HG03432 (cell line): ENCODE results near the gene PCK2.
A peak's percentile ranks its signal among the peaks of the same experiment; 100 is the strongest.

Experiments
- ATAC-seq: cut with Tn5 transposase; IDR thresholded peaks from one replicate; pipeline ENCODE4 v1.9.1; 2021; ENCODE audit warnings: mild to moderate bottlenecking, moderate library complexity; ENCODE audit not compliant: unreplicated experiment

PCK2 gene

DNA sequence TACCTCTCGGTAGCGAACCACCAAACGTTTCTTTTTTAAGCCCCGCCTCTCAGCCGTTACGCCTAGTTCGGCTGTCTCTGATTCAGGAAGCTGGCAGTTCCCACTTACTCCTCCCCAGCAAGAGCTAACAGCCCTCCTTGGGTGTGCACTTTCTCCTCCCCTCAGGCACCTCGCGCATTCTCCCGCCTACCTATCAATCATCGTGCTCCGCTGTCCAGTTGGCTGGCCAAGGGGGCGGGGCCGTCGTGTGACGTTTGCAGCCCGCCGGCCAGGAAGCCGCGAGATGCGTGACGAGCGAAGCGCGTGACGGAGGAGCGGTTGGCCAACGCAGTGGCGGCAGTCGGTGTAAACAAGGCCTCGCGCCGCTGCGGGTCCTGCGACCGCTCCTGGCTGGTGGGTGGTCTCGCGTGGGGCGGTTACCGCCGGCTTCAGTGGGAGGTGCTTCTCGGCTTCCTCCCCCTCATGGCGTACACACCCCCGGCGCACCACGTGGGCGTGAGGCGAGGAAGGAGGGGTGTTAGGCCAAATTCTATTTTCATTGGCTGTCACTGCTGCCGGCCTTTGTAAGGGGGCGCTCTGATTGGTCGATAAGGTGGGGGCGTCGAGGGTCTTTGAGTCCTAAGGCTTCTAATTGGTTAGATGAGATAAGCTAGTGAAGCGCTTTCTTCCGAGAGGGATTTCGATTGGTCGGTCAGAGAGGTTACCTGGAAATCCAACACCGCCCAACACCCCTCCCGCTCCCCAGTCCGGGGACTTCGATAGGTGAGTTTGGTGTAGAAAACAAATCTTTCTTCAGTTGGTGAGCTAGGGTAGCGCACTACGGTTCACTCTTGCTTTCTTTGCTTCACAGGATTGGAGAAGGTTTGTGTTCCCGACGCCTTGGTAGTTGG lies 20.7 kb downstream of the PCK2 start, which contains the start of the genes DCAF11 and NRL:
DCAF11 (plus strand) TSS at position 246 of the 890 bp plus-strand sequence. CDS start 818 bp downstream, outside the sequence.
NRL (minus strand) TSS at position 418 of the 890 bp plus-strand sequence. CDS start 32,101 bp downstream, outside the sequence.
- ATAC-seq = peak; percentile 87

GRCh38 chr14:24115422-24116127 lies 21.5 kb downstream of the PCK2 start:
- ATAC-seq = no peak

DNA sequence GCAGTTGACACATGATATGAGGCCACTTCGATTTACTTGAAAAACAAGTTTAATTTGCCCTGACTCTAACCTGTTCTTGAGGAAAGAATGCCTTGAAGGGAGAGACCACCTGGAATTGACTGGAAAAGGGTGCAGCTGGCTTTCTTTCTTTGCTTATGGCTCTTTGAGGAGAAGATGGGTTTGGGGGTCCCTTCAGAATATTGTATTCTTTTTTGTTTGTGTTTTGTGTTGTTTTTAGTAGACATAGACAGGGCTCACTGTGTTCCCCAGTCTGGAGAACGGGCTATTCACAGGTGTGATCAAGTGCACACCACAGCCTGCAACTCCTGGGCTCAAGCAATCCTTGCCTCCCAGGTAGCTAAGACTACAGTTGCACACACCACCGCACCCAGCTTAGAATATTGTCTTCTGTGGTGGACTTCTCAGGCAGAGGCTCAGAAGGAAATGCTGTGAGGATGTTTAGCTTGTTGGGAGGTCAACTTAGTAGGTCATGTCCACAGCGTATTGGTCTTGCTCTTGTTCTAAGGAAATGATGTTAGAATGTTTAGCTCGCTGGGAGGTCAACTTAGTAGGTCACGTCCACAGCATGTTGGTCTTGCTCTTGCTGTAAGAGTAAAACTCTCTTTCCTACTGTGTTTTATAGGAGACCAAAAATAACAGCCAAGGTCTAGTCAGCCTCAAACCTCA lies 22.2 kb downstream of the PCK2 start:
- no peak for ATAC-seq

- ATAC-seq = no peak
Observed at GRCh38 chr14:24117179-24117578, 23.1 kb downstream of the PCK2 start.

DNA sequence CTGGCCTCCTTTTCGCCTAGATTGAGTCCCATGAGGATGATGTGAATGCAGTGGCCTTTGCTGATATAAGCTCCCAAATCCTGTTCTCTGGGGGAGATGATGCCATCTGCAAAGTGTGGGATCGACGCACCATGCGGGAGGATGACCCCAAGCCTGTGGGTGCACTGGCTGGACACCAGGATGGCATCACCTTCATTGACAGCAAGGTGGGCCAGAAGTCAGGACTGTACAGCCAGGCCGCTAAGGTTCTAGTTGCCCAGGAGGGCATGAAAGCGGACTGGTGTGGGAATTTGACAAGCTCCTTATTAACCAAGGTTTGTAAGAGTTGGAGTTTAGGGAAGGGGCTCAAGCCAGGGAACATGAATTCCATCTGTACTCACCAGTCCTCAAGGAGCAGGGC lies 25.6 kb downstream of the PCK2 start:
- no peak for ATAC-seq

DNA sequence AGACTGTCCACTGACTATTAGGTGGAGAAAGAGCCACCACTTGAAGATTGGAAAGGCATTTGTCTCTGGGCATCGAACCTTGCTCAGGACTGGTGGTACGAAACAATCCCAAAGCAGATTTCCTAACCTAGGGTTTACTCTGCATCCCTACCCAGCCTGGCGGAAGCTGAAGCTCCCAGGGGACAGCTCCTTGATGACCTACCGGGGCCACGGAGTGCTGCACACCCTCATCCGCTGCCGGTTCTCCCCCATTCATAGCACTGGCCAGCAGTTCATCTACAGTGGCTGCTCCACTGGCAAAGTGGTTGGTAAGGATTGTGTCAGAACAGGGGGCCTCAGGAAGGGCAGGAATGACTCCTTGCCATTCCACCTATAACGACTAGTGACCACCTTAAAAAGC lies 27.1 kb downstream of the PCK2 start:
- no peak for ATAC-seq

DNA sequence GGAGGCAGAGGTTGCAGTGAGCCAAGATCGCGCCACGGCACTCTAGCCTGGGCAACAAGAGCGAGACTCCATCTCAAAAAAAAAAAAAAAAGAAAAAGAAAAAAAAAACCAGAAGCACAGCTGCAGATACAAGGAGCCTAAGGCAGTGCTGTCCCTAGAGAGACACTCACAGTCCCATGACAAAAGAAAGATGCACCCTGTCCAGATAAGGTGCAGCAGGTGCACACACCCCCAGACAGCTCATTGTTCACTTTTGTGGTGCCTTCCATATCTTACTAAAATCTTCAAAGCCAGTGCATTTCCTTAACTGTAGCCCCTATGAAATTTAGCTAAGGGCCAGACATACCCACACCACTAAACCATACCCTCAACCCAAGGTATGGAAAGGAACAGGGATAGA lies 28.3 kb downstream of the PCK2 start:
- ATAC-seq = no peak

- ATAC-seq = no peak
Observed at GRCh38 chr14:24122898-24123297, 28.8 kb downstream of the PCK2 start.

DNA sequence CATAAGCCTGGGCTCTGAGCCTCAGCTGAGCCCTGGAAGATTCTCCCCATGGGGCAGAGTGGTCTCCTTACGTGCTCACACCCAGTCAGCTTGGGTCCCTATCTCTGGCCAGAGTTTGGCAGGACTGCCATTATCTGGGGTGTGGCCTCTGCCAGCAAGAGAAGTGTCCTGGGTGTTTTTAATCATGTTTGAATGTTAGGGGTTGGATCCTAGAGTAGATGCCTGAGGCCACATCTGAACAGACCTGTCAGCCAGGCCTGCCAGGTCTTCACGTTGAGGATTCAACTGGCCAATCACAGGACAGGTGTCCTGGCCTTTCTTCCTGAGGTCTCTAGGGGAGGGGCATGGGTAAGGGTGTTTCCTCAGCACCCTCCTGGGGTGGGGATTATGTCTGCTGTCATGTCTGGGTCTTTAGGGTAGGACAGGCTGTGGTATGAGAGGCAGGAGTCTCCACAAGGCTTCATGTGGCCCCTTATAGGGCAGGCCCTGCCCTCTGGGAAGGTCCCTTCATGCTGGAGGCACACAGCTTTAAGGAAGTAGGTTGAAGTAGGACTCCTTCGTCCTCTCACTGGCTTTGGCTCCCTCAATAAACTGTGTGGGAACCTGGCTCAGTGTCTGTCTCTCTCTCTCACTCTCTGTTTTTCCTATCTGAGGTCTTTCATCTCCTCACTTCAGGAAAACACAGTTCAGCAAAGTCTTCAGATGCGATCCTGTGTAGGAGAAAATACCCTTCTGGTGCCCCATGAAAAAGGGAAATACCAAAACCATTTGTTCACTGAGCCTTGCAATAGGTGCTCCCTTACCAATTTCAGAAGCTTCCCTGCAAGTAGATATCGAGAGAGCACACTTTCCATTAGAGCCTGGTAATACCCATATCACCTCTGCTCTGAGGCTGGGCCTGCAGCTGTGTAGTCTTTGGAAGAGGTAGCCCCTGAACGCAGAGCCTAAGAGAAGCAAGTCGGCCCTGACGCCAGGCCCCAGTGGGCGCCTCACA lies 29.6 kb downstream of the PCK2 start:
- ATAC-seq = peak; percentile 71

DNA sequence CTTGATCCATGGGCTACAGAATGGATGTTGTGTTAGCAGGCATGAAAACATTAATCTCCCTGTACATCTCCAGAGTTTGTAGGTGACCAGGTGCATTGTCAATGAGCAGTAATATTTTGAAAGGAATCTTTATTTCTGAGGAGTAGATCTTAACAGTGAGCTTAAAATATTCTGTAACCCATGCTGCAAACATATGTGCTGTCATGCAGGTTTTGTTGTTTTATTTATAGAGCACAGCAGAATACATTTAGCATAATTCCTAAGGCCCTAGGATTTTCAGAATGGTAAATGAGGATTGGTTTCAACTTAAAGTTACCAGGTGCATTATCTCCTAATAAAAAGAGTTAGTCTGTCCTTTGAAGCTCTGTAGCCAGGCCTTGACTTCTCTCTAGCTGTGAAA lies 32.8 kb downstream of the PCK2 start:
- no peak for ATAC-seq

DNA sequence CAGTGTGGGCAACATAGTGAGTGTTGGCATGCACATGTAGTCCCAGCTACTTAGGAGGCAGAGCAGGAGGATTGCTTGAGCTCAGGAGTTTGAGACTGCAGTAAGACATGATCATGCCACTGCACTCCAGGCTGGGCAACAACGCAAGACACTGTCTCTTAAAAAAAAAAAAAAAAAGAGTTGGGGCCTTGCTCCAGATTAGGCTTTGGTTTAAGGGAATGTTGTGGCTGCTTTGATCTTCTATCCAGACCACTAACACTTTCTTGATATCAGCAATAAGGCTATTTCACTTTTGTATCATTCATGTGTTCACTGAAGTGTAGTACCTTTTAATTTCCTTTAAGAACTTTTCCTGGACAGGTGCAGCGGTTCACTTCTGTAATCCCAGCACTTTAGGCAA lies 33.6 kb downstream of the PCK2 start:
- no peak for ATAC-seq

- ATAC-seq = no peak
Observed at GRCh38 chr14:24129410-24129998, 35.4 kb downstream of the PCK2 start.

GRCh38 chr14:24130380-24130716 lies 36.2 kb downstream of the PCK2 start, which contains the start of gene FITM1:
Gene FITM1 (plus strand): TSS chr14:24130659. CDS start chr14:24131564, 905 bp downstream.
- ATAC-seq = no peak

DNA sequence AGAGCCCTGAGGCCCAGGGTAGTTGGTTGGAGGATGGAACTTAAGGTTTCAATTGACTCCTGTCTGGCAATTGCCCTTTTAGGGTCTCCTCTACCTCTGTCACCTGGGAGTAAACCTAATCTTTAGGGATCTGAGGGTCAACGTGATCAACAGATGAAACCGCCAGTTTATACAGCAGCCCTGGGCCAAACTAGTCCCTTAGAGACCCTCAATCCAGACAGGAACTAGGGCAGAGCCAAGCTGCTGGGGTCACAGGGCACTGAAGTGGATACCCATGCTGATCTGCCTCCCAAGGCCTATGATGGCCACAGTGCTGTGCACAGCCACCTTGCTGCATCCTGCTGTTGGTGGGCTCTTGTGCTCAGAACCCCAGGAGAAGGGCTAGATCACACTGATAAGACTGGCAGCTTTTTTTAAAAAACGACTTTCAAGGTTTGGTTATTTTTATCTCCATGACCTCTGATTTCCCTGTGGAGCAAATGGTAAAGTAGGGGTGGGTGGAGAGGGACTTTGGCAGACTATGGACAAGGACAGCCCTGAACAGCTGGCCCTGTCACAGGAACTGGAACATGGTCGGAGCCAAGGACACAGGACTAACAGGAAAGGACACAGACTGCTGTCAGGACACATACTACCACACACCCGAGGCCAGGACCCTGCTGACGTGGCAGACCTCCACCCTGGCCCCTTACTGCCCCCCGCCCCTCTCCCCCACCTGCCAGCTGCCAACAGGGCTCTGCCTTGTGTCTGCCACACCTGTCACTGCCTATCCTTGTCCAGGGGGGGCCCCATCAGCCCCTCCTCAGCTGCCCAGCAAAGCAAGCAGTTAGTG lies 36.8 kb downstream of the PCK2 start:
- ATAC-seq = no peak

- no peak for ATAC-seq
Observed at GRCh38 chr14:24131549-24131966, 37.4 kb downstream of the PCK2 start.

DNA sequence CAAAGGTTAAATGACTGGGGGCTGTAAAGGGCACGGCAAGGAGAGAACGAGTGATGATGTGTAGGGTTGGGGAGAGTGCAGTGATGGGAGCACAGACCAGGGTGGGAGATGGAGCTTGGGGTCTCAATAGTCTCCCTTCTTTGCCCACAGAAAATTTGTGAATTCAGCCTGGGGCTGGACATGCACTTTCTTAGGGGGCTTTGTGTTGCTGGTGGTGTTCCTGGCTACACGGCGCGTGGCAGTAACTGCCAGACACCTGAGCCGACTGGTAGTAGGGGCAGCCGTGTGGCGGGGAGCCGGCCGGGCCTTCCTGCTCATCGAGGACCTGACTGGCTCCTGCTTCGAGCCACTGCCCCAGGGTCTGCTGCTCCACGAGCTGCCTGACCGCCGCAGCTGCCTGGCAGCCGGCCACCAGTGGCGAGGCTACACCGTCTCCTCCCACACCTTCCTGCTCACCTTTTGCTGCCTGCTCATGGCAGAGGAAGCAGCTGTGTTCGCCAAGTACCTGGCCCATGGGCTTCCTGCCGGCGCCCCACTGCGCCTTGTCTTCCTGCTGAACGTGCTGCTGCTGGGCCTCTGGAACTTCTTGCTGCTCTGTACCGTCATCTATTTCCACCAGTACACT lies 38.1 kb downstream of the PCK2 start:
- no peak for ATAC-seq

DNA sequence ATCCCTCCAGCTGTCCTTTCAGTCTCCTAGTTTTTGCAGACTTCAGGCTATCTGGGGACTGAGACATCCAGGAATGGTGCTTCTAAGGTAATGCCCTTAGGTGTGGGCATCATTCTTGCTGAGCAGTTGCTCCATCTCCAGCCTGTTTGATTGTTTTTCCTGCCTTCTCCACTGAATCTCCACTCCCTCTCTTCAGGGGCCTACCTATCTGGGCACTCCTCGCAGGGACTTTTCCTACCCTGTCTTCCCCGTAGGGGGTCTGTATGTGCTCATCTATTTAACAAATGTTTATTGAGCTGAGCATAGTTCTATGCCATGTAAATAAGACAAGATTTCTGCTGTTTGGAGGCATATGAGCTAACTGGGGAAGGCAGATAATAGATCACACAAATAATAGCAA lies 38.9 kb downstream of the PCK2 start:
- ATAC-seq = no peak

DNA sequence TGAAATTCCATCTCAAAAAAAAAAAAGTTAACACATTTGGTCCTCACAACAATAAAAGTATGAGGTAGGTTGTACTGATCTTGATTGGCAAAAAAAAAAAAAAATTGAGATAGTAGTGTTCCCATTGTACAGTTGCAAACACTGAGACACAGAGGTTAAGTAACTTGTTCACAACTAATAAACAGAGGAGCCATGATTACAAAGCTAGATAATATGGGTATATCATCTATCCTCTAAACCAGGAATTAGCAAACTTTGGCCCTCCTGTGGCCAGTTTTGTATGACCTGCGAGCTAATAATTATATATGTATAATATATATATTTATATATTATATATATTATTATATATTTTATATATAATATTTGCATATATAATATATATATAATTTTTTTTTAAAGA lies 39.6 kb downstream of the PCK2 start:
- no peak for ATAC-seq

DNA sequence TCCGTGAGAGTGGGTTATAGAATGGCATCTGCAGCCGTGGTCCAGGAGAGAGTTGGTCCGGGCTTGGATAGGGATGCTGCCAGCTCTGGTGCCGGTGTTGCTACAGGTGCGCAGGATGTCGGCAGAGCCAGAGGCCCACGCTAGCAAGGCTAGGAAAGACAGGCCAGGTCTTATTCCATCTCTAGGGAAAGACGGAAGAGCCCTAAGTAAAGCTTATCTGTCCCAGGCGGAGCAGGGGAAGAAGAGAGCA lies 41.4 kb downstream of the PCK2 start:
- peak; percentile 9 for ATAC-seq
